CD4-positive, alpha-beta T cell (primary cell): Measurements from ENCODE around the gene A2ML1. TPM values are rescaled to one million over a fixed set of nuclear protein-coding genes. Genes with fewer than 3 reads are reported as not detected.
"Not testable (repeated sequence)": the region's sequence is repeated elsewhere in the genome, so short reads cannot be mapped to it uniquely, and the experiment has no call there.

Source experiments
- ATAC-seq: fragments of 200-7000 bp; cut with Tn5 transposase; one replicate; pipeline ENCODE4 v1.10.0; 2022; ENCODE audit warnings: mild to moderate bottlenecking; ENCODE audit not compliant: poor library complexity
- CTCF ChIA-PET: fragments of 350-600 bp; sonication (Branson Sonifier 250); formaldehyde crosslinking; loops from one replicate; lab custom pipeline; 2021; ENCODE audit warnings: antibody characterized with exemption, inconsistent platforms; lab: Charles Lee
- POLR2A ChIA-PET: fragments of 350-600 bp; sonication (Branson Sonifier 250); formaldehyde crosslinking; loops from one replicate; lab custom pipeline; 2021; ENCODE audit warnings: antibody characterized with exemption, inconsistent platforms; lab: Charles Lee
- DNase-seq, 14 experiments: peaks; one replicate each; pipeline ENCODE4 v3.0.0-alpha.2; 2013 to 2020; ENCODE audit warnings: mixed read lengths in 2 of 14
- H3K27ac ChIP-seq, 2 donors: one replicate each; pipeline versions ENCODE4 v1.5.1 to v1.7.0; 2013; ENCODE audit warnings: low read length in 2 of 2, low read depth in 1 of 2, mild to moderate bottlenecking in 1 of 2
- H3K27me3 ChIP-seq, 2 experiments: 1 replicate in 1 of 2; 2 replicates in 1 of 2; pipeline versions ENCODE4 v1.6.1 to v1.7.0; 2013; ENCODE audit warnings: low read length in 2 of 2, control low read depth in 1 of 2, mild to moderate bottlenecking in 1 of 2, moderate library complexity in 1 of 2; ENCODE audit not compliant: insufficient read depth in 2 of 2, control insufficient read depth in 1 of 2
- H3K36me3 ChIP-seq: one replicate; pipeline ENCODE4 v1.6.1; 2013; ENCODE audit warnings: low read length, control low read depth; ENCODE audit not compliant: insufficient read depth
- H3K4me1 ChIP-seq: one replicate; pipeline ENCODE4 v1.6.1; 2013; ENCODE audit warnings: low read length, control low read depth; ENCODE audit not compliant: insufficient read depth
- H3K4me3 ChIP-seq: one replicate; pipeline ENCODE4 v1.5.1; 2013; ENCODE audit warnings: mild to moderate bottlenecking, low read length, moderate library complexity
- H3K9me3 ChIP-seq, 2 experiments: 1 replicate in 1 of 2; 2 replicates in 1 of 2; pipeline versions ENCODE4 v1.6.1 to v1.7.0; 2013; ENCODE audit warnings: low read length in 2 of 2, mild to moderate bottlenecking in 2 of 2, control low read depth in 1 of 2, moderate library complexity in 1 of 2; ENCODE audit not compliant: control insufficient read depth in 1 of 2, insufficient read depth in 1 of 2
- H3K27ac Mint-ChIP-seq: one replicate; pipeline ENCODE4 v1.8.0; 2020; ENCODE audit warnings: mixed read lengths
- H3K27me3 Mint-ChIP-seq: one replicate; pipeline ENCODE4 v1.8.0; 2021; ENCODE audit warnings: mixed read lengths
- H3K36me3 Mint-ChIP-seq: one replicate; pipeline ENCODE4 v1.8.0; 2021; ENCODE audit warnings: low read depth, mixed read lengths
- H3K4me1 Mint-ChIP-seq: one replicate; pipeline ENCODE4 v1.8.0; 2021; ENCODE audit warnings: low read depth, mixed read lengths
- H3K4me3 Mint-ChIP-seq: one replicate; pipeline ENCODE4 v1.8.0; 2020; ENCODE audit warnings: mild to moderate bottlenecking, mixed read lengths
- H3K9me3 Mint-ChIP-seq: one replicate; pipeline ENCODE4 v1.8.0; 2020; ENCODE audit warnings: mixed read lengths
- CTCF ChIP-seq: fragments of 200-600 bp; IDR thresholded peaks from one replicate; pipeline ENCODE4 v1.8.0; 2022; ENCODE audit warnings: antibody characterized with exemption, mild to moderate bottlenecking
- intact Hi-C, 2 experiments: fragments of 100-400 bp; cut with DNase I in 1 of 2; cut with micrococcal nuclease in 1 of 2; formaldehyde crosslinking; loops; one replicate each; pipeline versions ENCODE4 v1.15.1 to v1.9.0; 2023 to 2025; cut with DNase I, micrococcal nuclease
- total RNA-seq, 174 experiments: library from RNA in 2 of 174; stranded (reverse) in 2 of 174; gene quantifications; one replicate each; pipeline ENCODE4 v1.2.3 and lab custom pipeline; 2021 to 2026

The A2ML1 gene
- total RNA-seq, 2 experiments from 2014 or later = not detected

DNA sequence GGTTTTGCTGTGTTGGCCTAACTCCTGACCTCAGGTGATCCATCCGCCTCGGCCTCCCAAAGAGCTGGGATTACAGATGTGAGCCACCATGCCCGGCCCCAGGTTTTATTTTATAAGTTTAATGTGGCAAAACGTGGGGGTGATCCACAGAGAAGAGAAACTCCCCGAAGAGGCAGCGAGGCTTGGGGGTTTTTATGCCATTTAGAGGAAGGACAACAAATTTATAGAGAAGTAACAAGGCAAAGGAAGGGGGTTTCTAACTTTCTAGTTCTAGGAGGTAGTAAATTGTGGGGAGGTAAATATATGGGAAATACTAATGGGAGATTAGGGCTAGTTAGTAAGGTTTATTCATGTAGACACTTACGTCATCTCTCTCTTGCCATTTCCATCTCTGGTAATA is 74.7 kb downstream of the A2ML1 start:
- H3K4me1 Mint-ChIP-seq = no peaks in the 10 kb centered on the region
- no peaks in the 10 kb centered on the region for H3K9me3 Mint-ChIP-seq
- no peaks in the 10 kb centered on the region for H3K4me1 ChIP-seq
- DNase-seq = no peak
- ATAC-seq = no peak
- TF ChIP-seq CTCF = no peak
- H3K36me3 ChIP-seq = no peaks in the 10 kb centered on the region
- H3K27ac ChIP-seq = no peak overlapping the region
- intact Hi-C loops = no loop called here
- H3K27ac Mint-ChIP-seq = no peak overlapping the region
- no peaks in the 10 kb centered on the region for H3K9me3 ChIP-seq
- no peak overlapping the region for H3K4me3 ChIP-seq
- no peaks in the 10 kb centered on the region for H3K27me3 ChIP-seq
- CTCF ChIA-PET = no interaction called here
- H3K36me3 Mint-ChIP-seq = no peaks in the 10 kb centered on the region
- POLR2A ChIA-PET = no interaction called here
- no peaks in the 10 kb centered on the region for H3K27me3 Mint-ChIP-seq
- no peak overlapping the region for H3K4me3 Mint-ChIP-seq

DNA sequence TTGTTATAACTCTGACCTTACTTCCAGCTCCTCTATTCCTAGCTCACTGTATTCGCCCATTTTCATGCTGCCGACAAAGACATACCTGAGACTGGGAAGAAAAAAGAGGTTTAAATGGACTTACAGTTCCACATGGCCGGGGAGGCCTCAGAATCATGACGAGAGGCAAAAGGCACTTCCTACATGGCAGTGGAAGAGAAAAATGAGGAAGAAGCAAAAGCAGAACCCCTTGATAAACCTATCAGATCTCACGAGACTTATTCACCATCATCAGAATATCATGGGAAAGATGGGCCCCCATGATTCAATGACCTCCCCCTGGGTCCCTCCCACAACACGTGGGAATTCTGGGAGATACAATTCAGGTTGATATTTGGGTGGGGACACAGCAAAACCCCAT is 77.4 kb downstream of the A2ML1 start:
- ChIA-PET CTCF (no interaction called here), POLR2A (no interaction called here)
- Mint-ChIP-seq H3K4me1 (no peaks in the 10 kb centered on the region), H3K27me3 (no peaks in the 10 kb centered on the region), H3K36me3 (no peaks in the 10 kb centered on the region), H3K27ac (no peak overlapping the region), H3K4me3 (no peak overlapping the region), H3K9me3 (no peaks in the 10 kb centered on the region)
- no peaks in the 10 kb centered on the region for H3K27me3 ChIP-seq
- H3K4me1 ChIP-seq = no peaks in the 10 kb centered on the region
- TF ChIP-seq CTCF = no peak
- no peak overlapping the region for H3K4me3 ChIP-seq
- no peak overlapping the region for H3K27ac ChIP-seq
- intact Hi-C loops = no loop called here
- DNase-seq = peak in 1 of 14 experiments; percentile 13
- no peaks in the 10 kb centered on the region for H3K9me3 ChIP-seq
- no peaks in the 10 kb centered on the region for H3K36me3 ChIP-seq
- no peak for ATAC-seq

- H3K36me3 ChIP-seq, H3K4me3 ChIP-seq, H3K36me3 Mint-ChIP-seq, H3K4me1 ChIP-seq, intact Hi-C loops, H3K9me3 Mint-ChIP-seq, H3K4me3 Mint-ChIP-seq, H3K27ac ChIP-seq, H3K4me1 Mint-ChIP-seq, H3K27ac Mint-ChIP-seq, ATAC-seq, H3K27me3 Mint-ChIP-seq, POLR2A ChIA-PET, H3K9me3 ChIP-seq, H3K27me3 ChIP-seq: not testable (repeated sequence)
- CTCF ChIA-PET = interaction anchor here (0.6 kb wide), 1 partner anchor 246 kb away, joined by 3 read pairs; no protein-coding TSS in a partner anchor
- peak in 3 of 14 experiments; percentile 2 to 64 (median 49) for DNase-seq
These were observed 80.3 kb downstream of the A2ML1 start for GRCh38 chr12:8902703-8903102.

DNA sequence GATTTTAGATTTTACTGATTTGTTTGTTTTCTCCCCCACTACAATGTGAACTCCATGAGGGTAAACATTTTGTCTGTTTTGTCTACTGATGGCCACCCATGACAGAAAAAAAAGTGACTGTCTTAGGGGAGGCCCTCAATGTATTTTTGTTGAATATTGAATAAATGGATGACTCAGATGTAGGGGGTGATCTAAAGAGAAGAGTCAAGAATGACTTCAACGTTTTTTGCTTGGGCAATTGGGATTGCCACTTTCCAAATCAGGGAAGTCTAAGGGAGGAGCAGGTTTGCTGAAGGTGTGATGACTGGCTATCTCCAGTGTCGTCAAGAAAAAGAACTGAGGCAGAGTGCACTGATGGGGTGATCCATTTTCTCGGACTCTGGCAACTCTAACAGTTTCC is 81.2 kb downstream of the A2ML1 start:
- H3K27me3 ChIP-seq = no peaks in the 10 kb centered on the region
- no peaks in the 10 kb centered on the region for H3K36me3 Mint-ChIP-seq
- intact Hi-C loops = no loop called here
- no peaks in the 10 kb centered on the region for H3K9me3 ChIP-seq
- H3K27ac ChIP-seq = no peak overlapping the region
- ATAC-seq (no peak), DNase-seq (peak in 1 of 14 experiments; percentile 16)
- POLR2A ChIA-PET = interaction anchor here (1.0 kb wide), 1 partner anchor 11 kb away, joined by 3 read pairs; no protein-coding TSS in a partner anchor
- no peaks in the 10 kb centered on the region for H3K36me3 ChIP-seq
- TF ChIP-seq CTCF = no peak
- CTCF ChIA-PET = interaction anchor here (2.0 kb wide), 1 partner anchor 13 kb away, joined by 7 read pairs; no protein-coding TSS in a partner anchor
- no peaks in the 10 kb centered on the region for H3K27me3 Mint-ChIP-seq
- no peak overlapping the region for H3K4me3 ChIP-seq
- H3K4me1 Mint-ChIP-seq = no peaks in the 10 kb centered on the region
- no peaks in the 10 kb centered on the region for H3K9me3 Mint-ChIP-seq
- H3K4me1 ChIP-seq = no peaks in the 10 kb centered on the region
- no peak overlapping the region for H3K4me3 Mint-ChIP-seq
- no peak overlapping the region for H3K27ac Mint-ChIP-seq
